Activated T-cell treated with anti-CD3 and anti-CD28 coated beads for 48 hours (primary cell): ENCODE results near the gene APOBEC3G.
A peak's percentile ranks its signal among the peaks of the same experiment; 100 is the strongest.
"Not testable (repeated sequence)": the region's sequence is repeated elsewhere in the genome, so short reads cannot be mapped to it uniquely, and the experiment has no call there.

Experiments
- DNase-seq: peaks from one replicate; pipeline ENCODE4 v3.0.0-alpha.2; 2020; ENCODE audit warnings: low read depth

The APOBEC3G gene

DNA sequence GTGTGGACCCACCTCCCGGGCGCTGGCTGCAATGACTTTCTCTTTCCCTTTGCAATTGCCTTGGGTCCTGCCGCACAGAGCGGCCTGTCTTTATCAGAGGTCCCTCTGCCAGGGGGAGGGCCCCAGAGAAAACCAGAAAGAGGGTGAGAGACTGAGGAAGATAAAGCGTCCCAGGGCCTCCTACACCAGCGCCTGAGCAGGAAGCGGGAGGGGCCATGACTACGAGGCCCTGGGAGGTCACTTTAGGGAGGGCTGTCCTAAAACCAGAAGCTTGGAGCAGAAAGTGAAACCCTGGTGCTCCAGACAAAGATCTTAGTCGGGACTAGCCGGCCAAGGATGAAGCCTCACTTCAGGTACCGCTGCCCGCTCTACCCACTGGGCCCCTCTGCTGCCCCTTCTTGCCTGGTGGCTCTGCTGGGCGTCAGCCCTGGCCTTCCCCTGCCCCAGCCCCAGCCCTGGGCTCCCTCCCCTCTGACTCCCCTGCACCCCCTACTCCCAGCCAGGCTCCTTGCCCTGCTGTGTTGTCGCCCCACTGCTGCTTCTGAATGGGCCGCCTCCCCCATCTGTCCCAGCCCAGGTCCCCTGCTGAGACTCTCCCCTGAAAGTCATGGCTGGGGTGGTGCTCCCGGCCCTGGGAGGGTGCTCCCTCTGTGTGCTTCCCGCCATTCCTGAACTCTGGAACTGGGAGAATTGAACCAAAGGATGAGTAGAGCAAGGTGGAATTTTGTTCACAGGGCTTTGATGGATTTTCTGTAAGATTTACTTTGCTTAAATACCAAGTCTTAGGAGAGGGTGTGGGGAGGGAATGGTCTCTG is at the start of gene APOBEC3G:
Gene APOBEC3G (plus strand): TSS at position 250 of the 815 bp plus-strand sequence. CDS start 87 bp downstream, at position 337.
- not testable (repeated sequence) for DNase-seq

DNA sequence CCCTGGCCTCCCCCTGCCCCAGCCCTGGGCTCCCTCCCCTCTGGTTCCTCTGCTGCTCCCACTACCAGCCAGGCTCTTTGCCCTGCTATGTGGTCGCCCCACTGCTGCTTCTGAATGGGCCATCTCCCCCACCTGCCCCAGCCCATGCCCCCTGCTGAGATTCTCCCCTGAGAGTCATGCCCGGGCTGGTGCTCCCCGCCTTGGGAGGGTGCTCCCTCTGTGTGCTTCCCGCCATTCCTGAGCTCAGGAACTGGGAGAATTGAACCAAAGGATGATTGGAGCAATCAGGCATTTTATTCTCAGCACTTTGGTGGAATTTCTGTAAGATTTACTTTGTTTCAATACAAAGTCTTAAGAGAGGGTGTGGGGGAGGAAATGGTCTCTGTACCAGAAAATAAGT is 49.4 kb upstream of the APOBEC3G start:
- no peak for DNase-seq

DNA sequence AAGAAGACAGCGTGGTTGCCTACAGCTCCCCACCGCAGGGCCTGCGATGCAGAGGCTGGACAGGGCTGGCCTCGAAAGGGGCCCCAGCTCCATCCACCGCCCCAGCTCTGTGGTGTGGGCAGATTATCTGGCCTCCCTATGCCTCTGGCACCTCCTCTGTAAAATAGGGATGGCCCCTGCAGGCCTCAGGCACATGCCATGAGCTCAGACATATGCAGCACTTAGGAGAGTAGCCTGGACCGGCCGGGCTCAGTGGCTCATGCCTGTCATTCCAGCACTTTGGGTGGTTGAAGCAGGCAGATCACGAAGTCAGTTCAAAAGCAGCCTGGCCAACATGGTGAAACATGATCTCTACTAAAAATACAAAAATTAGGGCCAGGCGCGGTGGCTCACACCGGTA is 48.8 kb upstream of the APOBEC3G start:
- no peak for DNase-seq

DNA sequence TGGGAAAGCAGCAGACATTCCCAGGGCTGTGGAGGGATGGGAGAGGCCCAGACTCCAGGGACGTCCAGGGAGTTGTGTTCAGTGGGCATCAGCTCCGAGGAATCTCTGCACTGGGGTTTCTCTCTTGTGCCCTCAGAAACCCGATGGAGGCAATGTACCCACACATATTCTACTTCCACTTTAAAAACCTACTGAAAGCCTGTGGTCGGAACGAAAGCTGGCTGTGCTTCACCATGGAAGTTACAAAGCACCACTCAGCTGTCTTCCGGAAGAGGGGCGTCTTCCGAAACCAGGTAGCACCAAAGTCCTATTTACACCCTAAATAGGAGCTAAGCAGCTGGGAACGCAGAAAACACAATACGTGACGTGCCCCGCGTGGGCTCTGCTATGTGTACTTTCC is 47.8 kb upstream of the APOBEC3G start:
- no peak for DNase-seq

DNA sequence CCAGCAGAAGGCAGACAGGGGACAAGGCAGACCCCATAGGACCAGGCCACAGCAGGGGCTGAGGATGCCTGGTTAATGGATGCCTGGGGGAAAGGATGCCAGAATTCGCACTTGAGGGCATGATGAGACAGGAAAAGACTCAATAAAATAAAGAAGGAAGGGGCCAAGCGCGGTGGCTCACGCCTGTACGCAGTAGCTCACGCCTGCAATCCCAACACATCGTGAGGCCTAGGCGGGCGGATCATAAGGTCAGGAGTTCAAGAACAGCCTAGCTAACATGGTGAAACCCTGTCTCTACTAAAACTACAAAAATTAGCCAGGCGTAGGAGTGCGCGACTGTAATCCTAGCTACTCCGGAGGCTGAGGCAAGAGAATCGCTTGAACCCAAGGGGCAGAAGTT is 46.4 kb upstream of the APOBEC3G start:
- DNase-seq = no peak

DNA sequence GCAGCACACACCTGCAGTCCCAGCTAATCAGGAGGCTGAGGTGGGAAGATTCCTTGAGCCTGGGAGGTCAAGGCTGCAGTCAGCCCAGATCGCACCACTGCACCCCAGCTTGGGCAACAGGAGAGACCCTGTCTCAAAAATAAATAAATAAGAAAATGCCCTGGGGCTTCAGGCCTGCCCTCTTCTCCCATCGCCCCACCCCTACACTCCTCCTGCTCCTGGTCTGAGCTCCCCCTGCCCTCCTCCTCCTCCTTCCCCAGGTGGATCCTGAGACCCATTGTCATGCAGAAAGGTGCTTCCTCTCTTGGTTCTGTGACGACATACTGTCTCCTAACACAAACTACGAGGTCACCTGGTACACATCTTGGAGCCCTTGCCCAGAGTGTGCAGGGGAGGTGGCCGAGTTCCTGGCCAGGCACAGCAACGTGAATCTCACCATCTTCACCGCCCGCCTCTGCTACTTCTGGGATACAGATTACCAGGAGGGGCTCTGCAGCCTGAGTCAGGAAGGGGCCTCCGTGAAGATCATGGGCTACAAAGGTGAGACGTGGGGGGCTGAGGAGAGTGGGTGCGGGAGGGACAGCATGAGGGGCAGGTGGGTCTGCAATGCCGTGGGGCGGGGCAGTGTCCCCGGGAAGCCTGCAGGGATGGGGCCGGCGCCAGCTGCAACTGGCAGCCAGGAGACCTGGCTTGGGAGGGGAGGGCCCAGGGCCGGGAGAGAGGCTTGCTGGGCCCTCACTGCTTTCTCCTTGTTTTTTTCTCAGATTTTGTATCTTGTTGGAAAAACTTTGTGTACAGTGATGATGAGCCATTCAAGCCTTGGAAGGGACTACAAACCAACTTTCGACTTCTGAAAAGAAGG is 45.4 kb upstream of the APOBEC3G start:
- DNase-seq = not testable (repeated sequence)

DNA sequence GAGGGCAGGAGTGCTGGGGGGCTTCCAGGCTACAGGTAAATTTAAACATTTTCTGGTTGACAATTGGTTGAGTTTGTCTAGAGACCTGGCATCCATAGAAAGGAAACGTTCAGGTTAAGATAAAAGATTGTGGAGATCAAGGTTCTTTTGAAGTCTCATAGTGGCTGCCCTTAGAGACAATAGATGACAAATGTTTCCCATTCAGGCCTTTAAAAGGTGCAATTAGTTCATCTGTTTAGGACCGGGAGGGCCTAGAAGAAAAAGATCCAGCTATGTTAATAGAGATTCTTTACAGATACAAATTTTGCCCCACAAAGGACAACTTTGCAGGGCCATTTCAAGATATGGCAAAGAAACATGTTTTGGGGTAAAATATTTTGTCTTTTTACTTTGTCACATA is 40.0 kb upstream of the APOBEC3G start:
- DNase-seq = not testable (repeated sequence)

DNA sequence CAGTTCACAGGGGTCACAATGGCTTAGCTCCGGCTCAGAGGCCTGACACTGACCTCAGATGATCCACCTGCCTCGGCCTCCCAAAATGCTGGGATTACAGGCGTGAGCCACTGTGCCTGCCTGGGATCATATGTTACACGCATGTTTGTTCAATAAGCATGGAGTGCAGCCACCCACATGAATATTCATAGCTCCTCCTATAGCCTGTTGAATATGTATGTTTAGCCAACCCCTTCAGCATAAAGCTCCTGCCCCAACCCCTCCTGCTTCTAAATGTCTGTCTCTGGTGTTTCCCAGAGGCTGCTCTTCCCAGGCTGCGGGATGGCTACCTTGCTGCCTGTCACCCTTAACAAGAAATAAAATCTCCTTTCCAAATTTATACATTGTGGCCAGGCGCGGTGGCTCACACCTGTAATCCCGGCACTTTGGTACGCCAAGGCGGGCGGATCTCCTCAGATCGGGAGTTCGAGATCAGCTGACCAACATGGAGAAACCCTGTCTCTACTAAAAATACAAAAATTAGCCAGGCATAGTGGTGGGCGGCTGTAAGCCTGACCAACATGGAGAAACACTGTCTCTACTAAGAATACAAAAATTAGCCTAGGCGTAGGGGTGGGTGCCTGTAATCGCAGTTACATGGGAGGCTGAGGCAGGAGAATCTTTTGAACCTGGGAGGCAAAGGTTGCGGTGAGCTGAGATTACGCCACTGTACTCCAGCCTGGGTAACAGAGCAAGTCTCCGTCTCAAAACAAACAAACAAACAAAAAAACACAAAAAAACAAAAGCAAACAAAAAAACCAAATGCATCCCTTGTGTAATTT is 37.6 kb upstream of the APOBEC3G start:
- no peak for DNase-seq

DNA sequence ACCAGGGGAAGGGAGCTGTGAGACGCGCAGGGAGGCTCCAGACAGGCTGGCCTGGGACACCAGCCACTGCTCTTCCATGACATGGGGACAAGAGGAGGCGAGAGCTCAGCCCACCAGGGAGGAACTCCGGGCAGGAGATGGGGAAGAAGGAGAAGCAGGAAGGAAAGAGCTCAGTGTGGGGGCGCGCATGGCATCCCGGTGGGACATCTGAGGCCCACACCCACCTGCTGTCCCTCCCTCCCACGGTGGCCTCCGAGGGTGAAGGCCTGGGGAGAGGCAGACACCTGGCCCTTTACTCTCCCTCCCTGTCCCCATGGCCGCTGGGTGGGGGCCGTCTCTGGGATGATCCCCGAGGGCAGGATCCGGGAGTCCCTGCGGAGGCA is 36.9 kb upstream of the APOBEC3G start:
- DNase-seq = not testable (repeated sequence)

DNA sequence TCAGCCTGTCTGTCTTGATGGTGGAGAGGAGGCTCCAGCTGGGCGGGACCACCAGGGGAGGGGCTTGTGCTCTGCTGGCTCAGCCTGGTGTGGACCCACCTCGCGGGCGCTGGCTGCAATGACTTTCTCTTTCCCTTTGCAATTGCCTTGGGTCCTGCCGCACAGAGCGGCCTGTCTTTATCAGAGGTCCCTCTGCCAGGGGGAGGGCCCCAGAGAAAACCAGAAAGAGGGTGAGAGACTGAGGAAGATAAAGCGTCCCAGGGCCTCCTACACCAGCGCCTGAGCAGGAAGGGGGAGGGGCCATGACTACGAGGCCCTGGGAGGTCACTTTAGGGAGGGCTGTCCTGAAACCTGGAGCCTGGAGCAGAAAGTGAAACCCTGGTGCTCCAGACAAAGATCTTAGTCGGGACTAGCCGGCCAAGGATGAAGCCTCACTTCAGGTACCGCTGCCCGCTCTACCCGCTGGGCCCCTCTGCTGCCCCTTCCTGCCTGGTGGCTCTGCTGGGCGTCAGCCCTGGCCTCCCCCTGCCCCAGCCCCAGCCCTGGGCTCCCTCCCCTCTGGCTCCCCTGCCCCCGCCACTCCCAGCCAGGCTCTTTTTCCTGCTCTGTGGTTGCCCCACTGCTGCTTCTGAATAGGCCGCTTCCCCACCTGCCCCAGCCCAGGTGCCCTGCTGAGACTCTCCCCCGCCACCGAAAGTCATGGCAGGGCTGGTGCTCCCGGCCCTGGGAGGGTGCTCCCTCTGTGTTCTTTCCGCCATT is 36.4 kb upstream of the APOBEC3G start, which contains the start of gene APOBEC3F:
Gene APOBEC3F (plus strand): TSS at position 327 of the 759 bp plus-strand sequence. CDS start 97 bp downstream, at position 424.
- DNase-seq = peak; percentile 61

DNA sequence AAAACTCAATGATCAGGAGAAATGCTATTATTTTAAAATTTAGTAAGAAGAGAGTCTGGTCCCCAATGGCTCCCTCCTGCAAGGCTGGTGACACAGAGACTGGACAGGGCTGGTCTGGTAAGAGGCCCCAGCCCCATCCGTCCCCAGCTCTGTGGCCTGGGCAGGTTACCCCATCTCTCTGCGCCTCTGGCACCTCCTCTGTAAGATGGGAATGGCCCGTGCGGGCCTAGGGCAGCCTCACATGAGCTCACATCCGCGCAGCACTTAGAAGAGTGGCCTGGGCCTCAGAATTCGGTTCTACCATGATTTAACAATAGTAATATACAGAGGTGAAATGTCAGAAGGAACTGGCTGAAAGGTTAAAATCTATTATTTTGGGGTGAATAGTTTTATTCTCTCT is 35.2 kb upstream of the APOBEC3G start:
- no peak for DNase-seq

DNA sequence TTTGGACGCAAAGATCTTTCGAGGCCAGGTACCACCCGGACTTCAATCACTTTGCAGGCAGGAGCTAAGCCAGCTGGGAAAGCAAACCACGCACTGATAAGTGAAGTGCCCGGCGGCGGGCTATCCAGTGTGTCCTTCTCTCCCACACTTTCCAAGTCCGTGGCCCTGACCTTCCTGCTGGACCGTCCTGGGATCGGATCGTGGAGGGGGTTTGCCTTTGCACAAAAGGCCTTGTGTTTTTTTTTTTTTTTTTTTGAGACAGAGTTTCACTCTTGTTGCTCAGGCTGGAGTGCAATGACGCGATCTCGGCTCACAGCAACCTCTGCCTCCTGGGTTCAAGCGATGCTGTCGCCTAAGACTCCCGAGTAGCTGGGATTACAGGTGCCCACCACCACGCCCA is 34.0 kb upstream of the APOBEC3G start:
- DNase-seq = not testable (repeated sequence)

DNA sequence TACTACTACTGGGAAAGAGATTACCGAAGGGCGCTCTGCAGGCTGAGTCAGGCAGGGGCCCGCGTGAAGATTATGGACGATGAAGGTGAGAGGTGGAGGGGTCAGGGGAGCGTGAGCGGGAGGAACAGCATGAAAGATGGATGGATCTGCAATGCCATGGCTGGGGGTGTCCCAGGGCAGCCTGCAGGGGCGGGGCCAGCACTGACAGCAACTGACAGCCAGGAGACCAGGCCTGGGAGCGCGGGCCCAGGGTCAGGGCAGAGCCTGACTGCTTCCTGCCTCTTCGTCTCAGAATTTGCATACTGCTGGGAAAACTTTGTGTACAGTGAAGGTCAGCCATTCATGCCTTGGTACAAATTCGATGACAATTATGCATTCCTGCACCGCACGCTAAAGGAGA is 31.9 kb upstream of the APOBEC3G start:
- DNase-seq = not testable (repeated sequence)

DNA sequence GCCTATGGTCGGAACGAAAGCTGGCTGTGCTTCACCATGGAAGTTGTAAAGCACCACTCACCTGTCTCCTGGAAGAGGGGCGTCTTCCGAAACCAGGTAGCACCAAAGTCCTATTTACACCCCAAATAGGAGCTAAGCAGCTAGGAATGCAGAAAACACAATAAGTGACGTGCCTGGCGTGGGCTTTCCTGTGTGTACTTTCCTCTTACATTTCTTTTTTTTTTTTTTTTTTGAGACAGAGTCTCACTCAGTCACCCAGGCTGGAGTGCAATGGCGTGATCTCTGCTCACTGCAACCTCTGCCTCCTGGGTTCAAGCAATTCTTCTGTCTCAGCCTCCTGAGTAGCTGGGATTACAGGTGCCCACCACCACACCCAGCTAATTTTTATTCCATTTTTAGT is 27.6 kb upstream of the APOBEC3G start:
- DNase-seq = not testable (repeated sequence)

DNA sequence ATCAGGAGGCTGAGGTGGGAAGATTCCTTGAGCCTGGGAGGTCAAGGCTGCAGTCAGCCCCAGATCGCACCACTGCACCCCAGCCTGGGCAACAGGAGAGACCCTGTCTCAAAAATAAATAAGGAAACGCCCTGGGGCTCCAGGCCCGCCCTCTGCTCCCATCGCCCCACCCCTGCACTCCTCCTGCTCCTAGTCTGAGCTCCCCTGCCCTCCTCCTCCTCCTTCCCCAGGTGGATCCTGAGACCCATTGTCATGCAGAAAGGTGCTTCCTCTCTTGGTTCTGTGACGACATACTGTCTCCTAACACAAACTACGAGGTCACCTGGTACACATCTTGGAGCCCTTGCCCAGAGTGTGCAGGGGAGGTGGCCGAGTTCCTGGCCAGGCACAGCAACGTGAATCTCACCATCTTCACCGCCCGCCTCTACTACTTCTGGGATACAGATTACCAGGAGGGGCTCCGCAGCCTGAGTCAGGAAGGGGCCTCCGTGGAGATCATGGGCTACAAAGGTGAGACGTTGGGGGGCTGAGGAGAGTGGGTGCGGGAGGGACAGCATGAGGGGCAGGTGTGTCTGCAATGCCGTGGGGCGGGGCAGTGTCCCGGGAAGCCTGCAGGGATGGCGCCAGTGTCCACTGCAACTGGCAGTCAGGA is 25.1 kb upstream of the APOBEC3G start:
- not testable (repeated sequence) for DNase-seq

DNA sequence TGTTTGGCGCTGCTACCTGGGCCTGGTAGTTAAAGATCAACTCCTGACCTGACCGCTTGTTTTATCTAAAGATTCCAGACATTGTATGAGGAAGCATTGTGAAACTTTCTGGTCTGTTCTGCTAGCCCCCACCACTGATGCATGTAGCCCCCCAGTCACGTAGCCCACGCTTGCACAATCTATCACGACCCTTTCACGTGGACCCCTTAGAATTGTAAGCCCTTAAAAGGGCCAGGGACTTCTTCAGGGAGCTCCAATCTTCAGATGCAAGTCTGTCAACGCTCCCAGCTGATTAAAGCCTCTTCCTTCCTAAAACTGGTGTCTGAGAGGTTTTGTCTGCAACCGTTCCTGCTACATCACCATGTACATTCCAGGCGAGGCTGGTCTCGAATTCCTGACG is 21.4 kb upstream of the APOBEC3G start:
- DNase-seq = no peak

DNA sequence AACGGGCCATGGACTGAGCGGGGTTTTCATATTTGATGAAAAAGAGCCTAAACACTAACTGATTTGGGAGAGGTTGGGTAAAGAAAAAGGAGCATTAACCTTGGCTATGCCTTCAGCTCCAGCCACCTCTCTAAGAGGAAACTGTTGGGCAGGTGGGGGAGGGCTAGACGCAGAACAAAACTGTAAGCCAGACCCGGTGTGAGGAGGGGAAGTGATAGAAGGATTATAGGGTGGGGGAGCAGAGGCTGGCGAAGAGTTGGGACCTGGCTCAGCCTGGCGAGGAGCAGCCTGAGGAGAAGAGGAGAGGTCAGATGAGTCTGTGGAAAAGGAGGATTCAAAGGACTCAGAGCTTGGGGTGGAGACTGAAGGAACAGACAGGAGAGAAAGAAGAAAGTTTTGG is 15.8 kb upstream of the APOBEC3G start:
- not testable (repeated sequence) for DNase-seq

DNA sequence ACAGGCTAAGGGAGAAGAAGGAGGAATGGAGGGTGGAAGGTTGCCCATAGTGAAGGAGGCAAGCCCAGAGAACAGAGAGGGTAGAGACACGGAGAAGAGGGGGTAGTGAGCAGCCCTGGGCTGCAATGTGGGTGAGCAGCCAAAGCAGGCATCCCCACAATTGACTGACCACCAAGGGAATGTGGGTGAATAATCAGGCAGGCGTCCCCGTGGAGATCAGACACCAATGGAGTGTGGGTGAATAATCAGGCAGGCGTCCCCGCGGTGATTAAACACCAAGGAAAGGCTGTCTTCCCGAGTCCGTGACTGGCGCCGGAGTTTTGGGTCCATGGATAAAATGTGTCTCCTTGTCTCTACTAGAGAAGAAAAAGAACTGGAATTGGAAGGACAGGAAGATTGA is 15.1 kb upstream of the APOBEC3G start:
- DNase-seq = not testable (repeated sequence)

DNA sequence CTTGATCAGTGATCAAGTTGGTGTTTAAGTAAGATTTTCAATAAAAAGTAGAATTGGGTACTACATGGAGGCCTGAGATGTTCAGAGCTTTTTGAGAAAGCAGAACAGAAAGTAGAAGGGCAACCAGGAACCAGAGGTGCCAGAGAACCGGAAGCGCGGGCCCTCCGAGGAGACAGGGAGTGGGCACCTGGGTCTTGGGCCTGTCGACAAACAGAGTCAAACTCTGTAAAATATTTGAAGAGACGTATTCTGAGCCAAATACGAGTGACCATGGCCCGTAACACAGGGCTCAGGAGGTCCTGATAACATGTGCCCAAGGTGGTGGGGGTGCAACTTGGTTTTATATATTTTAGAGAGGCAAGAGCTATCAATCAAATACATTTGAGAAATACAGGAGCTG is 13.2 kb upstream of the APOBEC3G start:
- DNase-seq = not testable (repeated sequence)

DNA sequence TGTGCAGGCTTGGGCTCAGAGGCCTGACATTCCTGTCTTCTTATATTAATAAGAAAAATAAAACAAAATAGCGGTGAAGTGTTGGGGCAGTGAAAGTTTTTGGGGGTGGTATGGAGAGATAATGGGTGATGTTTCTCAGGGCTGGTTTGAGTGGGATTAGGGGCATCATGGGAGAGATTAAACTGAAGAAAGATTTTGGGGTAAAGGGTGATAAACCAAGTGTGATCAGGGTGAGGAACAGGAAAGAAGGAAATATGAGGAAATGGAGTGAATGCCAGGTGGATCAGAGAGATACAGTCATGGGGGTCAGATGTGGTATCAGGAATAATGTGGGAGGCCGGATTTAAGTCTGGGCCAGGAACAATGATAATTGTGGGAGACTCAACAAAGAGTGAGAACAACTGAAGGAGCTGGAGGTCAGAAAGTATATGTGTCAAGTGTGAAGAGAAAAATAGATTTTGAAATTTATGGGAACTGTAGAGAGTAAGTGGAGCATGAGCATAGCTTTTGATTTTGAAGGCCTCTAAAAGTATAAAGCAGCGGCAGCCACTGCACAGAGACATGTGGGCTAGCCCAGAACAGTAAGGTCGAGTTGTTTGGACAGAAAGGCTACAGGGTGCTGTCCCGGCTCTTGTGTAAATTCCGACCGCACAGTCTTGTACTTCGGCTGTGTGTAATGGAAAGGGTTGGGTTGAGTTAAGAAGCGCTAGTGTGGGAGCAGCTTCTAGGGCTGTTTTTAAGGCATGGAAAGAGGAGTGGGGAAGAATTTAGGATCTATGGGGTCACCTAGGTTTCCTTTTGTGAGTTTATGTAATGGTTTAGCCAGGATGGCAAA is 10.4 kb upstream of the APOBEC3G start:
- not testable (repeated sequence) for DNase-seq
